A673 (cell line): ENCODE measurements around the gene WDR87. TPM values are rescaled to one million over a fixed set of nuclear protein-coding genes. Genes with fewer than 3 reads are reported as not detected.
"Not testable (repeated sequence)": the region's sequence is repeated elsewhere in the genome, so short reads cannot be mapped to it uniquely, and the experiment has no call there.

Experiments used
- BruUV-seq: library from RNA; stranded (reverse); fragments of 400-500 nt; replicated peaks from 2 replicates; lab custom pipeline; 2021; lab: Mats Ljungman, UMichigan
- CTCF ChIA-PET: fragments of 300-600 bp; sonication (Branson Sonifier 250); formaldehyde crosslinking; loops from one replicate; lab custom pipeline; 2022; ENCODE audit warnings: antibody characterized with exemption; lab: Charles Lee
- POLR2A ChIA-PET: fragments of 300-600 bp; sonication (Branson Sonifier 250); formaldehyde crosslinking; loops from one replicate; lab custom pipeline; 2022; ENCODE audit warnings: antibody characterized with exemption; ENCODE audit not compliant: low non-redundant PET; lab: Charles Lee
- DNase-seq: peaks from one replicate; pipeline ENCODE4 v3.0.0-alpha.2; 2015; ENCODE audit warnings: low spot score
- H3K27ac ChIP-seq: fragments of 200-600 bp; sonication (generic); 2 replicates; pipeline ENCODE4 v1.5.1; 2016; ENCODE audit warnings: mixed run types, low read depth, mild to moderate bottlenecking, mixed read lengths, antibody characterized with exemption, low read length; ENCODE audit not compliant: poor library complexity, severe bottlenecking
- H3K27me3 ChIP-seq: fragments of 200-600 bp; sonication (generic); replicated peaks from 2 replicates; pipeline ENCODE4 v1.6.1; 2017; ENCODE audit warnings: mixed run types, low read depth, mild to moderate bottlenecking, mixed read lengths, antibody characterized with exemption, low read length; ENCODE audit not compliant: insufficient read depth, poor library complexity
- H3K36me3 ChIP-seq: fragments of 200-600 bp; sonication (generic); 2 replicates; pipeline ENCODE4 v1.6.1; 2016; ENCODE audit warnings: mixed run types, mild to moderate bottlenecking, mixed read lengths, antibody characterized with exemption, low read length; ENCODE audit not compliant: insufficient read depth, poor library complexity, severe bottlenecking
- H3K4me1 ChIP-seq: fragments of 200-600 bp; sonication (generic); 2 replicates; pipeline ENCODE4 v1.6.1; 2017; ENCODE audit warnings: mixed run types, mild to moderate bottlenecking, mixed read lengths, antibody characterized with exemption, low read length; ENCODE audit not compliant: insufficient read depth, poor library complexity, severe bottlenecking
- H3K4me3 ChIP-seq: fragments of 200-600 bp; sonication (generic); 2 replicates; pipeline ENCODE4 v1.5.1; 2016; ENCODE audit warnings: low read depth, mixed run types, mild to moderate bottlenecking, mixed read lengths, low read length; ENCODE audit not compliant: poor library complexity, severe bottlenecking
- H3K9me3 ChIP-seq: fragments of 200-600 bp; sonication (generic); 2 replicates; pipeline ENCODE4 v1.6.1; 2016; ENCODE audit warnings: mixed run types, low read depth, mild to moderate bottlenecking, mixed read lengths, antibody characterized with exemption, low read length; ENCODE audit not compliant: poor library complexity, severe bottlenecking
- EZH2 ChIP-seq: fragments of 200-600 bp; sonication (generic); IDR thresholded peaks from 2 replicates; pipeline ENCODE4 v1.6.1; 2017; ENCODE audit warnings: borderline replicate concordance, low read depth, mild to moderate bottlenecking, mixed read lengths, antibody characterized with exemption, low read length; ENCODE audit not compliant: poor library complexity, severe bottlenecking
- intact Hi-C: fragments of 100-400 bp; cut with micrococcal nuclease; formaldehyde crosslinking; loops from one replicate; pipeline ENCODE4 v1.10.0; 2022; ENCODE audit not compliant: unreplicated experiment
- total RNA-seq: library from RNA; stranded (reverse); gene quantifications from 2 replicates; pipeline ENCODE4 v1.2.3, GENCODE V29; 2021
- TF ChIP-seq, protein P1 (sequence below): fragments of 300-800, 200-600 bp; sonication (generic); conservative IDR thresholded peaks from 2 replicates; pipeline ENCODE4 v1.5.1; 2017; ENCODE audit warnings: low read depth, mild to moderate bottlenecking, antibody characterized with exemption, low read length, moderate library complexity, mixed read lengths

The WDR87 gene
- total RNA-seq, 1 experiment from 2014 or later: not detected

- no peaks in the 10 kb centered on the region for H3K27me3 ChIP-seq
- intact Hi-C loops: no loop called here
- no peak for DNase-seq
- CTCF ChIA-PET: no interaction called here
- POLR2A ChIA-PET: no interaction called here
- H3K27ac ChIP-seq: no peak overlapping the region
- H3K4me3 ChIP-seq: no peak overlapping the region
- BruUV-seq: no TSS peak
- no peaks in the 10 kb centered on the region for H3K9me3 ChIP-seq
- H3K36me3 ChIP-seq: no peaks in the 10 kb centered on the region
- TF ChIP-seq, protein P1, sequence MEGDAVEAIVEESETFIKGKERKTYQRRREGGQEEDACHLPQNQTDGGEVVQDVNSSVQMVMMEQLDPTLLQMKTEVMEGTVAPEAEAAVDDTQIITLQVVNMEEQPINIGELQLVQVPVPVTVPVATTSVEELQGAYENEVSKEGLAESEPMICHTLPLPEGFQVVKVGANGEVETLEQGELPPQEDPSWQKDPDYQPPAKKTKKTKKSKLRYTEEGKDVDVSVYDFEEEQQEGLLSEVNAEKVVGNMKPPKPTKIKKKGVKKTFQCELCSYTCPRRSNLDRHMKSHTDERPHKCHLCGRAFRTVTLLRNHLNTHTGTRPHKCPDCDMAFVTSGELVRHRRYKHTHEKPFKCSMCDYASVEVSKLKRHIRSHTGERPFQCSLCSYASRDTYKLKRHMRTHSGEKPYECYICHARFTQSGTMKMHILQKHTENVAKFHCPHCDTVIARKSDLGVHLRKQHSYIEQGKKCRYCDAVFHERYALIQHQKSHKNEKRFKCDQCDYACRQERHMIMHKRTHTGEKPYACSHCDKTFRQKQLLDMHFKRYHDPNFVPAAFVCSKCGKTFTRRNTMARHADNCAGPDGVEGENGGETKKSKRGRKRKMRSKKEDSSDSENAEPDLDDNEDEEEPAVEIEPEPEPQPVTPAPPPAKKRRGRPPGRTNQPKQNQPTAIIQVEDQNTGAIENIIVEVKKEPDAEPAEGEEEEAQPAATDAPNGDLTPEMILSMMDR: no peak
- TF ChIP-seq EZH2: no peak
- H3K4me1 ChIP-seq: no peaks in the 10 kb centered on the region
Observed at GRCh38 chr19:37926255-37926654, 19.9 kb upstream of the WDR87 start.

- CTCF ChIA-PET: no interaction called here
- no TSS peak for BruUV-seq
- Histone ChIP-seq H3K36me3 (no peaks in the 10 kb centered on the region), H3K4me1 (no peaks in the 10 kb centered on the region), H3K27me3 (no peaks in the 10 kb centered on the region), H3K4me3 (no peak overlapping the region), H3K27ac (no peak overlapping the region), H3K9me3 (no peaks in the 10 kb centered on the region)
- intact Hi-C loops: no loop called here
- DNase-seq: no peak
- TF ChIP-seq EZH2: no peak
- TF ChIP-seq, protein P1: no peak
- POLR2A ChIA-PET: interaction anchor here (0.7 kb wide), 1 partner anchor 133 kb away, joined by 4 read pairs; no protein-coding TSS in a partner anchor
Observed at GRCh38 chr19:37925212-37925611, 18.8 kb upstream of the WDR87 start.

DNA sequence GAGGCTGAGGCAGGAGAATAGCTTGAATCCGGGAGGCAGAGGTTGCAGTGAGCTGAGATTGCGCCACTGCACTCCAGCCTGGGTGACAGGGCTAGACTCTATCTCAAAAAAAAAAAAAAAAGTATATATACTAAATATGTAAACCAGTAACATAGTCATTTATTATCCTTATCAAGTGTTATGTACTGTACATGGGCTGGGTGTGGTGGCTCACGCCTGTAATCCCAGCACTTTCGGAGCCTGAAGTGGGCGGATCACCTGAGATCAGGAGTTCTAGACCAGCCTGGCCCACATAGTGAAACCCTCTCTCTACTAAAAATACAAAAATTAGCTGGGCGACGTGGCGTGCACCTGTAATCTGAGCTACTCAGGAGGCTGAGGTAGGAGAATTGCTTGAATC, 18.2 kb upstream of the WDR87 start:
- CTCF ChIA-PET, POLR2A ChIA-PET, H3K36me3 ChIP-seq, H3K9me3 ChIP-seq, H3K27me3 ChIP-seq, DNase-seq, intact Hi-C loops, H3K4me3 ChIP-seq, H3K27ac ChIP-seq, H3K4me1 ChIP-seq, BruUV-seq: not testable (repeated sequence)
